SU-DHL-6 (cell line): ENCODE data around the gene G6PC3.

Source experiments
- H2AFZ ChIP-seq: fragments of 200-600 bp; sonication (generic); 2 replicates; pipeline ENCODE4 v1.6.1; 2014; ENCODE audit warnings: low read depth, mild to moderate bottlenecking, moderate library complexity, mixed read lengths, antibody characterized with exemption, low read length; ENCODE audit not compliant: severe bottlenecking
- H3F3A ChIP-seq: fragments of 200-600 bp; shearing (Covaris generic); 2 replicates; pipeline ENCODE4 v1.6.0; 2016; ENCODE audit warnings: antibody characterized with exemption, mild to moderate bottlenecking; ENCODE audit not compliant: insufficient read depth
- H3K27ac ChIP-seq: fragments of 200-600 bp; sonication (generic); 2 replicates; pipeline ENCODE4 v1.5.1; 2016; ENCODE audit warnings: low read depth, mild to moderate bottlenecking, low read length, moderate library complexity, mixed read lengths
- H3K27me3 ChIP-seq: fragments of 200-600 bp; sonication (generic), shearing (Covaris generic); 2 replicates; pipeline ENCODE4 v1.6.0; 2014; ENCODE audit warnings: mild to moderate bottlenecking, low read length
- H3K36me3 ChIP-seq: fragments of 200-600 bp; sonication (generic); 2 replicates; pipeline ENCODE4 v1.6.1; 2014; ENCODE audit warnings: mild to moderate bottlenecking, low read length, mixed read lengths
- H3K4me2 ChIP-seq: fragments of 300-600, 200-600 bp; shearing (Covaris generic), sonication (generic); 2 replicates; pipeline ENCODE4 v1.6.0; 2014; ENCODE audit warnings: low read length, low read depth, mild to moderate bottlenecking; ENCODE audit not compliant: poor library complexity, severe bottlenecking
- H3K4me3 ChIP-seq: fragments of 200-600 bp; sonication (generic); 2 replicates; pipeline ENCODE4 v1.5.1; 2014; ENCODE audit warnings: antibody characterized with exemption, low read length, mild to moderate bottlenecking, mixed read lengths; ENCODE audit not compliant: insufficient read depth, poor library complexity, severe bottlenecking
- H3K79me2 ChIP-seq: fragments of 200-600 bp; sonication (generic); 2 replicates; pipeline ENCODE4 v1.6.1; 2014; ENCODE audit warnings: mild to moderate bottlenecking, low read length, moderate library complexity; ENCODE audit not compliant: insufficient read depth
- H3K9ac ChIP-seq: fragments of 200-600 bp; sonication (generic); 2 replicates; pipeline ENCODE4 v1.7.0; 2014; ENCODE audit warnings: mild to moderate bottlenecking, low read length
- H3K9me2 ChIP-seq: fragments of 200-600 bp; sonication (generic); replicated peaks from 2 replicates; pipeline ENCODE4 v1.6.1; 2014; ENCODE audit warnings: low read length; ENCODE audit not compliant: insufficient read depth
- H3K9me3 ChIP-seq: fragments of 200-600 bp; sonication (generic); 2 replicates; pipeline ENCODE4 v1.6.1; 2014; ENCODE audit warnings: low read length, mixed read lengths; ENCODE audit not compliant: insufficient read depth
- H4K20me1 ChIP-seq: fragments of 200-600 bp; sonication (generic); 2 replicates; pipeline ENCODE4 v1.6.1; 2014; ENCODE audit warnings: low read depth, mild to moderate bottlenecking, antibody characterized with exemption, low read length, moderate library complexity, mixed read lengths
- EZH2phosphoT487 ChIP-seq: fragments of 200-600 bp; sonication (generic), shearing (Covaris generic); conservative IDR thresholded peaks from 2 replicates; pipeline ENCODE4 v1.6.1; 2018; ENCODE audit warnings: mild to moderate bottlenecking, antibody characterized with exemption, low read length, moderate library complexity, mixed read lengths
- TF ChIP-seq, protein P1 (sequence below): fragments of 200-600 bp; sonication (generic); IDR thresholded peaks from one replicate; pipeline ENCODE4 v1.5.1; 2017; ENCODE audit warnings: antibody characterized with exemption, mild to moderate bottlenecking, low read length, moderate library complexity; ENCODE audit not compliant: insufficient read depth, poor library complexity, severe bottlenecking

G6PC3 gene

GRCh38 chr17:44078412-44078811 is 7.9 kb downstream of the G6PC3 start:
- Histone ChIP-seq H3K9me3 (no peaks in the 10 kb centered on the region), H3K4me2 (no peak overlapping the region), H4K20me1 (no peaks in the 10 kb centered on the region), H3K36me3 (no peaks in the 10 kb centered on the region), H2AFZ (no peak overlapping the region), H3K79me2 (no peaks in the 10 kb centered on the region), H3F3A (no peaks in the 10 kb centered on the region), H3K27me3 (no peaks in the 10 kb centered on the region), H3K27ac (no peak overlapping the region), H3K4me3 (no peak overlapping the region), H3K9ac (no peak overlapping the region), H3K9me2 (no peaks in the 10 kb centered on the region)
- TF ChIP-seq, protein P1, sequence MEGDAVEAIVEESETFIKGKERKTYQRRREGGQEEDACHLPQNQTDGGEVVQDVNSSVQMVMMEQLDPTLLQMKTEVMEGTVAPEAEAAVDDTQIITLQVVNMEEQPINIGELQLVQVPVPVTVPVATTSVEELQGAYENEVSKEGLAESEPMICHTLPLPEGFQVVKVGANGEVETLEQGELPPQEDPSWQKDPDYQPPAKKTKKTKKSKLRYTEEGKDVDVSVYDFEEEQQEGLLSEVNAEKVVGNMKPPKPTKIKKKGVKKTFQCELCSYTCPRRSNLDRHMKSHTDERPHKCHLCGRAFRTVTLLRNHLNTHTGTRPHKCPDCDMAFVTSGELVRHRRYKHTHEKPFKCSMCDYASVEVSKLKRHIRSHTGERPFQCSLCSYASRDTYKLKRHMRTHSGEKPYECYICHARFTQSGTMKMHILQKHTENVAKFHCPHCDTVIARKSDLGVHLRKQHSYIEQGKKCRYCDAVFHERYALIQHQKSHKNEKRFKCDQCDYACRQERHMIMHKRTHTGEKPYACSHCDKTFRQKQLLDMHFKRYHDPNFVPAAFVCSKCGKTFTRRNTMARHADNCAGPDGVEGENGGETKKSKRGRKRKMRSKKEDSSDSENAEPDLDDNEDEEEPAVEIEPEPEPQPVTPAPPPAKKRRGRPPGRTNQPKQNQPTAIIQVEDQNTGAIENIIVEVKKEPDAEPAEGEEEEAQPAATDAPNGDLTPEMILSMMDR = no peak
- TF ChIP-seq EZH2phosphoT487 = no peak

- Histone ChIP-seq H4K20me1 (no peaks in the 10 kb centered on the region), H3K27ac (no peak overlapping the region), H3K27me3 (no peaks in the 10 kb centered on the region), H3K9me2 (no peaks in the 10 kb centered on the region), H3F3A (no peaks in the 10 kb centered on the region), H2AFZ (no peak overlapping the region), H3K9me3 (no peaks in the 10 kb centered on the region), H3K36me3 (no peaks in the 10 kb centered on the region), H3K9ac (no peak overlapping the region), H3K4me3 (no peak overlapping the region), H3K79me2 (no peaks in the 10 kb centered on the region), H3K4me2 (no peak overlapping the region)
- TF ChIP-seq EZH2phosphoT487 = no peak
- TF ChIP-seq, protein P1 = no peak
Measured at GRCh38 chr17:44079877-44080821, 9.6 kb downstream of the G6PC3 start.

DNA sequence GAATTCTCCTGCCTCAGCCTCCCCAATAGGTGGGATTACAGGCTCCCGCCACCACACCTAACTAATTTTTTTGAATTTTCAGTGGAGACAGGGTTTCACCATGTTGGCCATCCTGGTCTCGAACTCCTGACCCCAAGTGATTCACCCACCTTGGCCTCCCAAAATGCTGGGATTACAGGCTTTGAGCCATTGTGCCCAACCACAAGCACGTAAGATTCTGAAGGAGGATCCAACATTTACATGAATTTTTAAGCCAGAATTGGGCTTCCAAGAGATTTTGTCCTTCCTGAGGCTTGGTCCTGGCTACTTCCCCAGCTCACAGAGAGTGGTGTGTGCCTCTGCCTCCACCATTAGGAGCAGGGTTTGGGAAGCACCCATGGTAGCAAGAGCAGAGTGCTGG is 11.1 kb downstream of the G6PC3 start:
- TF ChIP-seq, protein P1 = no peak
- TF ChIP-seq EZH2phosphoT487 = no peak
- Histone ChIP-seq H2AFZ (no peak overlapping the region), H3K9ac (no peak overlapping the region), H3K9me2 (no peaks in the 10 kb centered on the region), H3K79me2 (no peaks in the 10 kb centered on the region), H3K4me2 (no peak overlapping the region), H3K4me3 (no peak overlapping the region), H3F3A (no peaks in the 10 kb centered on the region), H3K27me3 (no peaks in the 10 kb centered on the region), H3K36me3 (no peaks in the 10 kb centered on the region), H3K27ac (no peak overlapping the region), H3K9me3 (no peaks in the 10 kb centered on the region), H4K20me1 (no peaks in the 10 kb centered on the region)
